Uterus (tissue), 2 donors: ENCODE data around the gene EMC1.

Experiments
- CTCF ChIP-seq, 4 experiments: fragments of 200-600 bp in 2 of 4; fragments of 450-650 bp in 2 of 4; sonication (generic) in 2 of 4; IDR thresholded peaks; one replicate each; pipeline ENCODE4 v1.5.1; 2016 to 2019; ENCODE audit warnings: antibody characterized with exemption in 4 of 4, mild to moderate bottlenecking in 2 of 4, moderate library complexity in 1 of 4
- POLR2A ChIP-seq, 2 donors: fragments of 450-650 bp; IDR thresholded peaks; one replicate each; pipeline ENCODE4 v1.6.1; 2016; ENCODE audit warnings: antibody characterized with exemption in 2 of 2, mild to moderate bottlenecking in 1 of 2, moderate library complexity in 1 of 2

GRCh38 chr1:19287436-19288185 is 36.3 kb upstream of the EMC1 start:
- TF ChIP-seq CTCF (IDR thresholded peaks at IDR 0.05) = no peak
- TF ChIP-seq POLR2A (IDR thresholded peaks at IDR 0.05) = no peak
